Vein endothelial cell (primary cell): ENCODE data around the gene PARD6A. TPM values are rescaled to one million over a fixed set of nuclear protein-coding genes. Genes with fewer than 3 reads are reported as not detected.

Experiments used
- total RNA-seq: library from RNA; depleted of rRNA; stranded (reverse); fragments of >200 nt; gene quantifications from 2 replicates; pipeline ENCODE4 v1.2.3, GENCODE V29; 2012

Gene PARD6A
- total RNA-seq = 1.3 and 2.2 TPM in 2 replicates

GRCh38 chr16:67660564-67661028, at the start of gene PARD6A:
TSS of gene PARD6A (plus strand) at chr16:67660960. CDS start at chr16:67661039, 79 bp downstream.

GRCh38 chr16:67659675-67660563, 841 bp upstream of the PARD6A start, which contains the start of gene ACD:
TSS of gene ACD (minus strand) at chr16:67660260. CDS start at chr16:67660220, 40 bp downstream.

GRCh38 chr16:67666559-67667452, 6.0 kb downstream of the PARD6A start, which contains the start of the genes C16orf86 and ENKD1:
TSS of gene C16orf86 (plus strand) at chr16:67666814. CDS start at chr16:67666971, 157 bp downstream.
TSS of gene ENKD1 (minus strand) at chr16:67666750. CDS start at chr16:67666442, 308 bp downstream.

Other genes starting within 250 kb of the PARD6A start
- 8.5 and 13.1 TPM in 2 replicates for gene ZDHHC1, start 244.5 kb upstream of the PARD6A start, total RNA-seq
- gene HSD11B2, start 229.8 kb upstream of the PARD6A start, total RNA-seq = 0.10 and 0.65 TPM in 2 replicates
- gene ATP6V0D1, start 179.8 kb upstream of the PARD6A start, total RNA-seq = 114 and 123 TPM in 2 replicates
- gene AGRP, start 177.4 kb upstream of the PARD6A start, total RNA-seq = not detected in 2 replicates
- 57.8 and 62.6 TPM in 2 replicates for gene RIPOR1, start 132.1 kb upstream of the PARD6A start, total RNA-seq
- 32.7 and 34.2 TPM in 2 replicates for gene CTCF, start 98.4 kb upstream of the PARD6A start, total RNA-seq
- 0.67 and 1.3 TPM in 2 replicates for gene CARMIL2, start 15.8 kb upstream of the PARD6A start, total RNA-seq
- gene ACD, start 700 bp upstream of the PARD6A start, total RNA-seq = 25.4 and 28.4 TPM in 2 replicates
- 9.6 and 21.2 TPM in 2 replicates for gene ENKD1, start 5.8 kb downstream of the PARD6A start, total RNA-seq
- gene C16orf86, start 5.9 kb downstream of the PARD6A start, total RNA-seq = 2.0 and 2.4 TPM in 2 replicates
- gene GFOD2, start 58.4 kb downstream of the PARD6A start, total RNA-seq = 52.3 and 53.9 TPM in 2 replicates
- gene RANBP10, start 145.6 kb downstream of the PARD6A start, total RNA-seq = 11.2 and 15.4 TPM in 2 replicates
- 0.33 and 0.67 TPM in 2 replicates for gene TSNAXIP1, start 145.9 kb downstream of the PARD6A start, total RNA-seq
- gene THAP11, start 181.4 kb downstream of the PARD6A start, total RNA-seq = 25.7 and 28.1 TPM in 2 replicates
- gene NUTF2, start 186.0 kb downstream of the PARD6A start, total RNA-seq = 258 and 586 TPM in 2 replicates
- gene CENPT, start 186.7 kb downstream of the PARD6A start, total RNA-seq = 30.4 and 30.5 TPM in 2 replicates
- gene EDC4, start 212.1 kb downstream of the PARD6A start, total RNA-seq = 81.1 and 84.6 TPM in 2 replicates
- not detected in 2 replicates for gene NRN1L, start 223.9 kb downstream of the PARD6A start, total RNA-seq
- gene PSKH1, start 232.3 kb downstream of the PARD6A start, total RNA-seq = 21.9 and 26.1 TPM in 2 replicates